Calu3 (cell line): ENCODE data around the gene SERPINI1. TPM values are rescaled to one million over a fixed set of nuclear protein-coding genes. Genes with fewer than 3 reads are reported as not detected.

Experiments used
- BruUV-seq: library from RNA; stranded (reverse); fragments of 400-500 nt; replicated peaks from 2 replicates; lab custom pipeline; 2021; lab: Mats Ljungman, UMichigan
- CTCF ChIA-PET: fragments of 300-600 bp; sonication (Branson Sonifier 250); formaldehyde crosslinking; loops from one replicate; lab custom pipeline; 2022; ENCODE audit warnings: antibody characterized with exemption; lab: Charles Lee
- DNase-seq: peaks from one replicate; pipeline ENCODE4 v3.0.0; 2022
- H3K27ac Mint-ChIP-seq: one replicate; pipeline ENCODE4 v1.8.0; 2022; ENCODE audit warnings: mixed read lengths; ENCODE audit not compliant: unreplicated experiment
- H3K27me3 Mint-ChIP-seq: one replicate; pipeline ENCODE4 v1.8.0; 2022; ENCODE audit warnings: mixed read lengths; ENCODE audit not compliant: unreplicated experiment
- H3K36me3 Mint-ChIP-seq: one replicate; pipeline ENCODE4 v1.8.0; 2022; ENCODE audit warnings: mild to moderate bottlenecking, moderate library complexity, mixed read lengths; ENCODE audit not compliant: insufficient read depth, unreplicated experiment
- H3K4me1 Mint-ChIP-seq: one replicate; pipeline ENCODE4 v1.8.0; 2022; ENCODE audit warnings: mild to moderate bottlenecking, low read depth, mixed read lengths; ENCODE audit not compliant: unreplicated experiment
- H3K4me3 Mint-ChIP-seq: one replicate; pipeline ENCODE4 v1.8.0; 2022; ENCODE audit warnings: mild to moderate bottlenecking, low read depth, moderate library complexity, mixed read lengths; ENCODE audit not compliant: unreplicated experiment
- H3K9me3 Mint-ChIP-seq: one replicate; pipeline ENCODE4 v1.8.0; 2022; ENCODE audit warnings: low read depth, mixed read lengths; ENCODE audit not compliant: unreplicated experiment
- CTCF ChIP-seq: fragments of 200-600 bp; IDR thresholded peaks from one replicate; pipeline ENCODE4 v1.8.0; 2022; ENCODE audit warnings: antibody characterized with exemption; ENCODE audit not compliant: unreplicated experiment
- intact Hi-C: fragments of 100-400 bp; cut with micrococcal nuclease; formaldehyde crosslinking; loops from one replicate; pipeline ENCODE4 v1.10.0; 2022; ENCODE audit not compliant: unreplicated experiment
- total RNA-seq: library from RNA; stranded (reverse); gene quantifications from 2 replicates; pipeline ENCODE4 v1.2.3, GENCODE V29; 2022

Gene SERPINI1
- total RNA-seq, 1 experiment from 2014 or later = 1.9 TPM

GRCh38 chr3:167851749-167852148, 116.2 kb downstream of the SERPINI1 start:
- Mint-ChIP-seq H3K4me3 (no peak overlapping the region), H3K9me3 (no peaks in the 10 kb centered on the region), H3K36me3 (no peaks in the 10 kb centered on the region), H3K27me3 (no peaks in the 10 kb centered on the region), H3K4me1 (no peaks in the 10 kb centered on the region), H3K27ac (no peak overlapping the region)
- DNase-seq = no peak
- BruUV-seq = no TSS peak
- intact Hi-C loops = no loop called here
- CTCF ChIA-PET = no interaction called here
- TF ChIP-seq CTCF = no peak

DNA sequence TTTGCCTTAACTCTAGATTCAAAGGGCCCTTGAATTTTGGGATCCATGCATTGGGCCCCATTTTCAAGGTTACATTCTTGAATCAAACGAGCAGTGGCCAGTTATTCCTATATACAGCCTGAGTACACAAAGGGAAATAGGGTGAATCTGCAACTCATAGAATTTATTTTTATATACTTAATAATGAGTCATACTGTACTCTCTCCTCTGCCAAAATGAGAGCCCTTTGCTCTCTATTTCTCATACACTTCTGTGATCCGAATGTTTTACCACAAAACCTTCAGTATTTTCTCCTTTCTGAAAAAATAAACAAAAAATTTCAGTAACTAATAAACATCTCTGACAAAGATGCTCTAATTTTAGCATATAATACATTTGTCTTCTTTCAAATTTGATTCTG, 116.7 kb downstream of the SERPINI1 start:
- no peaks in the 10 kb centered on the region for H3K4me1 Mint-ChIP-seq
- no peaks in the 10 kb centered on the region for H3K27me3 Mint-ChIP-seq
- BruUV-seq = no TSS peak
- CTCF ChIA-PET = no interaction called here
- H3K4me3 Mint-ChIP-seq = no peak overlapping the region
- H3K36me3 Mint-ChIP-seq = no peaks in the 10 kb centered on the region
- no peaks in the 10 kb centered on the region for H3K9me3 Mint-ChIP-seq
- no peak overlapping the region for H3K27ac Mint-ChIP-seq
- DNase-seq = no peak
- intact Hi-C loops = no loop called here
- no peak for TF ChIP-seq CTCF

DNA sequence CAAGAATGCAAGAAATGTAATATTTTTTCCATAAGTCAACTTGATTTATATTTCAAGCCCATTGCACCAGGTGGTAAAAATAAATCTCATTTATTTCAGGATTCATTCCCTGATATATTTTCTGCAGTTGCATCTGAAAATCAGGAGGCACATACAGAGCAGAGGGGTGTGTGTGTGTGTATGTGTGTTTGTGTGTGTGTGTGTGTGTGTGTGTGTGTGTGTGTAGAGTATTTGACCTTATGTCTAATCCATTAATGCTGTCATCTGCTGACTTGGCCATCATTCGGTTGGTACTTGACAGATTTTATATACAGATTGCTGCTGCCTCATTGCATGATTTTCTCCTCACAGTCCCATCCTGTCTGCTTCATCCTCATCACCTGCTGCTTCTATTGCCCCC, 118.5 kb downstream of the SERPINI1 start:
- H3K9me3 Mint-ChIP-seq = no peaks in the 10 kb centered on the region
- CTCF ChIA-PET = interaction anchor here (0.9 kb wide), 1 partner anchor 18 kb away, joined by 3 read pairs; no protein-coding TSS in a partner anchor
- no TSS peak for BruUV-seq
- DNase-seq = no peak
- no peaks in the 10 kb centered on the region for H3K4me1 Mint-ChIP-seq
- H3K27me3 Mint-ChIP-seq = no peaks in the 10 kb centered on the region
- H3K36me3 Mint-ChIP-seq = no peaks in the 10 kb centered on the region
- intact Hi-C loops = no loop called here
- no peak overlapping the region for H3K4me3 Mint-ChIP-seq
- H3K27ac Mint-ChIP-seq = no peak overlapping the region
- no peak for TF ChIP-seq CTCF

DNA sequence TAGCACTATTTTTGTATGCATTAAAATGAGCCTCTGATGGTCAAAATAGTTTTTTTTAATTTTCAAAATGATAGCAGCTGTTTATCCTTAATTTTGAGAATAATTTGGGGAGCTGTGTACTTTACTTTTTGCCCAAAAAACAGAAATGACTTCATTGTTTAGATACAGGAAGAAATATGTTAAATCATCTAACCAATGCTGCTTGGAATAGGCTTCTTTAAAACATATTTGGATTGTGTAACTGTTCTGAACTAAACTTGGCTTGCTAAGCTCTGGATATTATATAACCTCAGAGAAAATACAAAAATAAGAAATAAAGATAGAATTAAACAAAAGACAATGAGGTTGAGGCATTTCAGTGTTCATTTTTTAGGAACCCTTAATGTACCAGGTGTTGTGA, 119.3 kb downstream of the SERPINI1 start:
- H3K9me3 Mint-ChIP-seq = no peaks in the 10 kb centered on the region
- TF ChIP-seq CTCF = no peak
- H3K27me3 Mint-ChIP-seq = no peaks in the 10 kb centered on the region
- BruUV-seq = no TSS peak
- no peaks in the 10 kb centered on the region for H3K36me3 Mint-ChIP-seq
- CTCF ChIA-PET = interaction anchor here (0.9 kb wide), 1 partner anchor 17 kb away, joined by 3 read pairs; no protein-coding TSS in a partner anchor
- DNase-seq = no peak
- H3K27ac Mint-ChIP-seq = no peak overlapping the region
- H3K4me1 Mint-ChIP-seq = no peaks in the 10 kb centered on the region
- intact Hi-C loops = no loop called here
- H3K4me3 Mint-ChIP-seq = no peak overlapping the region
